ENCODE data around the gene VPS54. TPM values are rescaled to one million over a fixed set of nuclear protein-coding genes. Genes with fewer than 3 reads are reported as not detected.

Gene VPS54
- total RNA-seq, 1 experiment from 2014 or later = 12.4 TPM

- no TSS peak for BruUV-seq (replicated peaks)
- RAD21 ChIA-PET (ENCODE audit: low non-redundant PET in 1 of 2, low total read pairs in 2 of 2, uncharacterized antibody in 2 of 2, unreplicated experiment in 2 of 2) = interaction anchor here in 1 of 2 experiments (0.7 kb wide), 1 partner anchor 150 kb away, joined by 3 read pairs; no protein-coding TSS in a partner anchor
- Histone ChIP-seq H3K9me3 (ENCODE audit: control insufficient read depth in 1 of 2, insufficient read depth in 1 of 2, low read depth in 1 of 2, low read length in 2 of 2) (no peaks in the 10 kb centered on the region), H3K27ac (ENCODE audit: low read depth, low read length) (no peak overlapping the region), H3K9me2 (ENCODE audit: insufficient read depth) (no peaks in the 10 kb centered on the region), H2AFZ (ENCODE audit: low read depth, low read length, poor library complexity, severe bottlenecking) (no peak overlapping the region), H3K27me3 (ENCODE audit: insufficient read depth, low read length) (no peaks in the 10 kb centered on the region), H3K4me2 (ENCODE audit: low read length) (no peak overlapping the region), H4K20me1 (ENCODE audit: insufficient read depth) (no peaks in the 10 kb centered on the region), H3K4me3 (replicated peaks in 1 of 2; ENCODE audit: low read depth in 1 of 2, low read length in 2 of 2) (no peak overlapping the region), H3K79me2 (ENCODE audit: insufficient read depth, low read length) (peaks cover 91% of the 10 kb centered on the region), H3K4me1 (ENCODE audit: control insufficient read depth in 1 of 2, insufficient read depth in 2 of 2, low read length in 2 of 2) (no peaks in the 10 kb centered on the region), H3K9ac (ENCODE audit: low read length) (no peak overlapping the region), H3K36me3 (ENCODE audit: control insufficient read depth in 1 of 2, insufficient read depth in 2 of 2, low read length in 2 of 2) (no peaks in the 10 kb centered on the region)
- no peak for TF ChIP-seq YY1 (IDR thresholded peaks at IDR 0.05; ENCODE audit: extremely low read depth, insufficient replicate concordance, low read depth, low read length)
- TF ChIP-seq MAX (IDR thresholded peaks at IDR 0.05) = no peak
- no peak for TF ChIP-seq SP1 (IDR thresholded peaks at IDR 0.05; ENCODE audit: low read depth)
- TF ChIP-seq EZH2 (IDR thresholded peaks at IDR 0.05) = no peak
- no peak for TF ChIP-seq TCF7L2 (IDR thresholded peaks at IDR 0.05; ENCODE audit: borderline replicate concordance, extremely low read depth, insufficient read depth, insufficient read length)
- TF ChIP-seq ZFX (IDR thresholded peaks at IDR 0.05) = no peak
- TF ChIP-seq CBX3 (IDR thresholded peaks at IDR 0.05; ENCODE audit: low read depth) = no peak
- TF ChIP-seq EGR1 (IDR thresholded peaks at IDR 0.05; ENCODE audit: low read depth) = no peak
- TF ChIP-seq CTCF (IDR thresholded peaks at IDR 0.05 in 2 of 3, conservative IDR thresholded peaks at IDR 0.05 in 1 of 3; ENCODE audit: borderline replicate concordance in 1 of 3, insufficient read depth in 1 of 3, low read depth in 2 of 3, low read length in 2 of 3) = no peak
- TF ChIP-seq ATF3 (IDR thresholded peaks at IDR 0.05) = no peak
- TF ChIP-seq POLR2A (IDR thresholded peaks at IDR 0.05; ENCODE audit: borderline replicate concordance, extremely low read depth, insufficient read depth, insufficient read length) = no peak
- no peak for TF ChIP-seq SIN3A (IDR thresholded peaks at IDR 0.05; ENCODE audit: low read depth)
- TF ChIP-seq ELF1 (IDR thresholded peaks at IDR 0.05; ENCODE audit: borderline replicate concordance, low read depth) = no peak
- no peak for TF ChIP-seq FOSL1 (IDR thresholded peaks at IDR 0.05; ENCODE audit: low read depth)
- no peak for TF ChIP-seq REST (IDR thresholded peaks at IDR 0.05; ENCODE audit: low read depth)
- no peak for TF ChIP-seq POLR2AphosphoS5 (IDR thresholded peaks at IDR 0.05; ENCODE audit: low read depth, low read length)
- no peak for TF ChIP-seq SRF (IDR thresholded peaks at IDR 0.05; ENCODE audit: low read depth)
- no peak for TF ChIP-seq JUND (IDR thresholded peaks at IDR 0.05)
- no peak for TF ChIP-seq EZH2phosphoT487 (IDR thresholded peaks at IDR 0.05; ENCODE audit: borderline replicate concordance)
- POLR2A ChIA-PET = no interaction called here
- intact Hi-C loops (cut with micrococcal nuclease) = no loop called here
- CTCF ChIA-PET = interaction anchor here (0.7 to 2.2 kb wide), 2 partner anchors 9 to 11 kb away, joined by 4 to 7 read pairs; partner anchors contain the start of gene UGP2
- DNase-seq (ENCODE audit: low read depth, low spot score) (no peak), ATAC-seq (no peak)
These were observed 169.0 kb downstream of the VPS54 start for GRCh38 chr2:63850204-63850571.
